A549 (cell line): ENCODE results near the gene CAV2. TPM values are rescaled to one million over a fixed set of nuclear protein-coding genes. Genes with fewer than 3 reads are reported as not detected.
A peak's percentile ranks its signal among the peaks of the same experiment; 100 is the strongest.

Source experiments
- ATAC-seq, 2 experiments: fragments of 200-7000 bp in 1 of 2; fragments of >200 bp in 1 of 2; cut with Nextera tagmentation in 1 of 2; cut with Tn5 transposase in 1 of 2; 3 replicates each; pipeline versions ENCODE4 v1.8.0 to v1.9.1; 2018 to 2020; ENCODE audit warnings: mild to moderate bottlenecking in 1 of 2, moderate library complexity in 1 of 2
- CTCF ChIA-PET: fragments of 300-600 bp; sonication (Branson Sonifier 250); formaldehyde crosslinking; extraction: SDS; loops from one replicate; lab custom pipeline; 2021; ENCODE audit warnings: antibody characterized with exemption, inconsistent platforms; lab: Yijun Ruan, JAX
- POLR2A ChIA-PET: fragments of 350-600 bp; formaldehyde crosslinking; extraction: SDS; loops from one replicate; lab custom pipeline; 2021; ENCODE audit warnings: antibody characterized with exemption, inconsistent platforms; lab: Yijun Ruan, JAX
- DNase-seq, 2 experiments: peaks; one replicate each; pipeline versions ENCODE4 v3.0.0 to v3.0.0-alpha.2; 2011 to 2016; ENCODE audit warnings: low read depth in 1 of 2, low spot score in 1 of 2
- FAIRE-seq: peaks from 2 replicates; lab custom pipeline; 2011; peaks lifted over from hg19 to GRCh38; lab: Jason Lieb, UNC
- H3K27ac ChIP-seq, 2 experiments: fragments of >200 bp; sonication (Bioruptor Twin); formaldehyde crosslinking; 3 replicates each; pipeline ENCODE4 v1.5.1; 2016 to 2017
- H3K4me1 ChIP-seq: fragments of >200 bp; sonication (Bioruptor Twin); formaldehyde crosslinking; 3 replicates; pipeline ENCODE4 v1.6.1; 2016
- H3K4me2 ChIP-seq: fragments of >200 bp; sonication (Bioruptor Twin); formaldehyde crosslinking; 3 replicates; pipeline ENCODE4 v1.6.1; 2016
- H3K4me3 ChIP-seq: fragments of >200 bp; sonication (Bioruptor Twin); formaldehyde crosslinking; 3 replicates; pipeline ENCODE4 v1.5.1; 2016
- H3K9me3 ChIP-seq: fragments of >200 bp; sonication (Bioruptor Twin); formaldehyde crosslinking; 3 replicates; pipeline ENCODE4 v1.6.1; 2016
- CBX8 ChIP-seq: fragments of 200-600 bp; sonication (generic); IDR thresholded peaks from 2 replicates; pipeline ENCODE4 v1.6.1; 2016
- CHD4 ChIP-seq: fragments of 200-600 bp; sonication (generic); IDR thresholded peaks from 2 replicates; pipeline ENCODE4 v1.6.1; 2016; ENCODE audit warnings: antibody characterized with exemption, mild to moderate bottlenecking, borderline replicate concordance
- EHF ChIP-seq: fragments of 250-450 bp; sonication (Bioruptor Pico); IDR thresholded peaks from 2 replicates; pipeline ENCODE4 v1.5.0; 2020; ENCODE audit warnings: mild to moderate bottlenecking
- EHMT2 ChIP-seq: fragments of 200-600 bp; sonication (generic); IDR thresholded peaks from 2 replicates; pipeline ENCODE4 v1.6.1; 2016; ENCODE audit warnings: antibody characterized with exemption, low read depth, mild to moderate bottlenecking, moderate library complexity
- HDAC2 ChIP-seq: fragments of 200-600 bp; sonication (generic); IDR thresholded peaks from 2 replicates; pipeline ENCODE4 v1.6.1; 2016
- JUNB ChIP-seq: fragments of >200 bp; sonication (Bioruptor Twin); formaldehyde crosslinking; IDR thresholded peaks from 2 replicates; pipeline ENCODE4 v1.6.1; 2016
- KDM1A ChIP-seq: fragments of 200-600 bp; sonication (generic); IDR thresholded peaks from 2 replicates; pipeline ENCODE4 v1.6.1; 2016; ENCODE audit warnings: low read depth, mild to moderate bottlenecking
- NR3C1 ChIP-seq: fragments of >200 bp; sonication (Bioruptor Twin); formaldehyde crosslinking; IDR thresholded peaks from 3 replicates; pipeline ENCODE4 v1.6.1; 2017
- PHF8 ChIP-seq: fragments of 200-600 bp; sonication (generic); IDR thresholded peaks from 2 replicates; pipeline ENCODE4 v1.6.1; 2016; ENCODE audit warnings: low read depth, mild to moderate bottlenecking, antibody characterized with exemption, moderate library complexity, borderline replicate concordance
- POLR2AphosphoS2 ChIP-seq: conservative IDR thresholded peaks from 2 replicates; pipeline ENCODE4 v1.6.1; 2012; ENCODE audit warnings: low read length, improper control_type of control experiment, inconsistent platforms
- RAD21 ChIP-seq, 2 experiments: fragments of >200 bp in 1 of 2; sonication (Bioruptor Twin) in 1 of 2; formaldehyde crosslinking in 1 of 2; IDR thresholded peaks in 1 of 2; conservative IDR thresholded peaks in 1 of 2; 2 replicates in 1 of 2; 3 replicates in 1 of 2; pipeline ENCODE4 v1.6.1; 2012 to 2018; ENCODE audit warnings: inconsistent platforms in 1 of 2
- RFX5 ChIP-seq: fragments of 450-650 bp; IDR thresholded peaks from 2 replicates; pipeline ENCODE4 v1.7.1; 2014; ENCODE audit warnings: antibody characterized with exemption, mild to moderate bottlenecking, moderate library complexity
- TP53 ChIP-seq: fragments of 250-450 bp; sonication (Bioruptor Pico); IDR thresholded peaks from 2 replicates; pipeline ENCODE4 v1.5.0; 2021; ENCODE audit warnings: mild to moderate bottlenecking, moderate library complexity
- ZNF302 ChIP-seq: fragments of 250-450 bp; sonication (Bioruptor Pico); IDR thresholded peaks from 2 replicates; pipeline ENCODE4 v1.9.0; 2021; ENCODE audit warnings: inconsistent platforms, mild to moderate bottlenecking, moderate library complexity
- ZSCAN20 ChIP-seq: fragments of 250-450 bp; sonication (Bioruptor Pico); IDR thresholded peaks from 2 replicates; pipeline ENCODE4 v1.8.0; 2022; ENCODE audit warnings: mild to moderate bottlenecking, moderate library complexity
- WGBS: methylation state at CpG from one replicate; pipeline ENCODE4 v1.1.6; 2017; ENCODE audit errors: missing lambda C conversion rate; 5-methylcytosine and 5-hydroxymethylcytosine counted together
- polyA plus RNA-seq, 4 experiments: library from polyadenylated mRNA; depleted of rRNA in 3 of 4; stranded (reverse); fragments of >200 nt; fragmentation: RNase III in 1 of 4; extraction: RNeasy Plus Mini Kit Qiagen cat#74134 plus additional on column Dnase treatment in 1 of 4; gene quantifications; 2 replicates in 3 of 4; 3 replicates in 1 of 4; pipeline ENCODE4 v1.2.3, GENCODE V29; 2011 to 2017
- TF ChIP-seq, protein P1 (sequence below): IDR thresholded peaks from 2 replicates; pipeline ENCODE4 v1.6.1; 2012; ENCODE audit warnings: low read depth, borderline replicate concordance
- TF ChIP-seq, protein P2 (sequence below): fragments of >200 bp; sonication (Bioruptor Twin); formaldehyde crosslinking; IDR thresholded peaks from 3 replicates; pipeline ENCODE4 v1.6.1; 2016
- TF ChIP-seq, protein P3 (sequence below): fragments of 150-350 bp; IDR thresholded peaks from 2 replicates; pipeline ENCODE4 v1.6.1; 2014; ENCODE audit warnings: low read depth, mild to moderate bottlenecking, low read length
- TF ChIP-seq, protein P4 (sequence below): fragments of 250-450 bp; sonication (Bioruptor Pico); IDR thresholded peaks from 2 replicates; pipeline ENCODE4 v1.5.0; 2020; ENCODE audit warnings: low read depth, mild to moderate bottlenecking, moderate library complexity

Gene CAV2
- polyA plus RNA-seq, 2 of the 4 experiments (the other 2 are of a cell fraction), result 156 to 257 TPM

DNA sequence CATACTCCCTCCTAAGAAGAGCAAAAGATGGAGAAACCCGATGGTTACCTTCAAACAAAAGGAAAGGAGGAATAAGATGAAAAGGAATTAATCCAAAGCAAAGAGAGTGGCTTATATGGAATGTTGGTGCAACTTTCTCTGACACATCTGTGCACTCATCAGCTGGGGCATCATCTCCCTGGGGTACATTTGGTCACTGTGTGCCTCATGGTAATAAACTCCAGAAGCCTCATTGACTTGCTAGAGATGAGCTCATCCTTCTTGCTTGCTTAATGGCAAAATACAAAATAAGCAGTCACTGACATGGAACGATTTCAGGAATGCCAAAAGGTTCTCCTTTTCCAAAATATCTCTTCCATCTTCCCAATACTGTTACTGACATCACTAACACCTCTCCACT is 47.8 kb downstream of the CAV2 start (continued):
- TF ChIP-seq, protein P1, sequence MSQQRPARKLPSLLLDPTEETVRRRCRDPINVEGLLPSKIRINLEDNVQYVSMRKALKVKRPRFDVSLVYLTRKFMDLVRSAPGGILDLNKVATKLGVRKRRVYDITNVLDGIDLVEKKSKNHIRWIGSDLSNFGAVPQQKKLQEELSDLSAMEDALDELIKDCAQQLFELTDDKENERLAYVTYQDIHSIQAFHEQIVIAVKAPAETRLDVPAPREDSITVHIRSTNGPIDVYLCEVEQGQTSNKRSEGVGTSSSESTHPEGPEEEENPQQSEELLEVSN, result no peak

DNA sequence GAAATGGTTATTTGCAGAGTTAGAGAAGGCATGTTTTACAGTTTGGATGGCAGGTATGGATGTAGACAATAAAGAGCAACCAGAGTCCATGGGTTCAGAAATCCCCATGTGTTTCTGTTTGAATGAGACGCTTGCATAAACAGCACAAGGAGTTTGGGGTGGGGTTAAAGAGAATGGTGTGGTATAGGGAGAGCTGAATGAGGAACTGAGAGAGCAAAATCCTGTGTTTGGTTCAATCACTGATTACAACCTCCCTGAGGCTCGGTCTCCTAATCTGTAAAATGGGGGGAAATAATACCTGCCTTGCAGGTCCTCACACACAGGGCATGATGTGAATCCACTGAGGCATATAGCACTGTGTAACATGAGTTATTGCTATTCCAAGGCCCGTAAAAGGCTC is 49.0 kb downstream of the CAV2 start:
- WGBS, result 78% methylated on average over 3 of the region's 3 CpGs
- ChIA-PET POLR2A (no interaction called here), CTCF (interaction anchor here (0.5 to 3.5 kb wide), 2 partner anchors 9 to 22 kb away, joined by 3 to 15 read pairs; no protein-coding TSS in a partner anchor)
- Histone ChIP-seq H3K9me3 (no peaks in the 10 kb centered on the region), H3K4me2 (no peak overlapping the region), H3K4me1 (peaks cover 23% of the 10 kb centered on the region), H3K27ac (no peak overlapping the region), H3K4me3 (no peak overlapping the region)
- ATAC-seq, result peak in 1 of 2 experiments; percentile 8; a peak in 3 of 6 replicates
- FAIRE-seq, result no peak
- DNase-seq, result no peak
- TF ChIP-seq CHD4, result no peak
- TF ChIP-seq, protein P2, sequence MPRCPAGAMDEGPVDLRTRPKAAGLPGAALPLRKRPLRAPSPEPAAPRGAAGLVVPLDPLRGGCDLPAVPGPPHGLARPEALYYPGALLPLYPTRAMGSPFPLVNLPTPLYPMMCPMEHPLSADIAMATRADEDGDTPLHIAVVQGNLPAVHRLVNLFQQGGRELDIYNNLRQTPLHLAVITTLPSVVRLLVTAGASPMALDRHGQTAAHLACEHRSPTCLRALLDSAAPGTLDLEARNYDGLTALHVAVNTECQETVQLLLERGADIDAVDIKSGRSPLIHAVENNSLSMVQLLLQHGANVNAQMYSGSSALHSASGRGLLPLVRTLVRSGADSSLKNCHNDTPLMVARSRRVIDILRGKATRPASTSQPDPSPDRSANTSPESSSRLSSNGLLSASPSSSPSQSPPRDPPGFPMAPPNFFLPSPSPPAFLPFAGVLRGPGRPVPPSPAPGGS, result no peak
- TF ChIP-seq ZNF302 (CRISPR knock-in tag), result no peak
- TF ChIP-seq NR3C1, result no peak
- TF ChIP-seq POLR2AphosphoS2, result no peak
- TF ChIP-seq, protein P3, sequence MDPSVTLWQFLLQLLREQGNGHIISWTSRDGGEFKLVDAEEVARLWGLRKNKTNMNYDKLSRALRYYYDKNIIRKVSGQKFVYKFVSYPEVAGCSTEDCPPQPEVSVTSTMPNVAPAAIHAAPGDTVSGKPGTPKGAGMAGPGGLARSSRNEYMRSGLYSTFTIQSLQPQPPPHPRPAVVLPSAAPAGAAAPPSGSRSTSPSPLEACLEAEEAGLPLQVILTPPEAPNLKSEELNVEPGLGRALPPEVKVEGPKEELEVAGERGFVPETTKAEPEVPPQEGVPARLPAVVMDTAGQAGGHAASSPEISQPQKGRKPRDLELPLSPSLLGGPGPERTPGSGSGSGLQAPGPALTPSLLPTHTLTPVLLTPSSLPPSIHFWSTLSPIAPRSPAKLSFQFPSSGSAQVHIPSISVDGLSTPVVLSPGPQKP, result no peak
- no peak for TF ChIP-seq CBX8
- TF ChIP-seq JUNB, result no peak
- TF ChIP-seq EHF (CRISPR knock-in tag), result no peak

DNA sequence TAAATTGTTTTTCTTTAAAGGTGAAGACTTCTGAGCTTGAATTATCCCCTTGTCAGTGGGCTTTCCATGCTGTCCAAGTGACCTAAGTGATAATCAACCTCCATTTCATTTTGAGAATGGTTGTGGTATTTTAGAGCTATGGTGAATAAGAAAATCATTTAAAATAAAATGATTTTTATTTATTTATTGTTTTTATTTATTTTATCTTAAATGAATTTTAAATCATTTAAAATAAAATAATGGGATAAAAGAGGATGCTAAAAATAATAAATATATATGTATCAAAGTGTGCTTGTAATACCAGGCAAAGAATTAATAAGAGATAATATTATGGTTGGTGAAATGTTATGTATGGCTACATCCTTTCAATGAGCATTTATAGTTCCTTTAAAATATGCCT is 49.8 kb downstream of the CAV2 start:
- no peak overlapping the region for H3K27ac ChIP-seq
- TF ChIP-seq, protein P4, sequence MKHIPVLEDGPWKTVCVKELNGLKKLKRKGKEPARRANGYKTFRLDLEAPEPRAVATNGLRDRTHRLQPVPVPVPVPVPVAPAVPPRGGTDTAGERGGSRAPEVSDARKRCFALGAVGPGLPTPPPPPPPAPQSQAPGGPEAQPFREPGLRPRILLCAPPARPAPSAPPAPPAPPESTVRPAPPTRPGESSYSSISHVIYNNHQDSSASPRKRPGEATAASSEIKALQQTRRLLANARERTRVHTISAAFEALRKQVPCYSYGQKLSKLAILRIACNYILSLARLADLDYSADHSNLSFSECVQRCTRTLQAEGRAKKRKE (CRISPR knock-in tag), result no peak
- TF ChIP-seq RAD21 (conservative IDR thresholded peaks at IDR 0.05 in 1 of 2, IDR thresholded peaks at IDR 0.05 in 1 of 2), result no peak

DNA sequence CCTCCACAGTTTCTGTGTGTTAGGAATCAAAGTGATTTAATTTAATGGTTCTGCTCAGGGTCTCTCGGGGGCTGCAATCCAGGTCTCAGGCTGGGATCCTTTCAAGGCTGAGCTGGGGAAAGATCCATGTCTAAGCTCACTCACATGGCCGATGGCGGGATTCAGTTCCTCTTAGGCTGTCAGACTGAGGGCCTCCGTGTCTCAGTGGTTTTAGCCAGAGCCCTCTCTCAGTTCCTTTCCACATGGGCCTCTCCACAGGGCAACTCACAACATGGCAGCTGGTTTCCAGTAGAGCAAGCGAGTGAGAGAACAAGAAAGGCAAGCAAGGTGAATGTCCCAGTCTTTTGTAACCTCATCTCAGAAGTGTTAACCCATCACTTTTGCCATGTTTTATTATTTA is 52.2 kb downstream of the CAV2 start:
- ChIA-PET POLR2A (no interaction called here), CTCF (interaction anchor here (0.8 to 3.1 kb wide), 4 partner anchors 9 to 379 kb away, joined by 3 to 16 read pairs (median 3); partner anchors contain the start of gene MET)
- H3K27ac ChIP-seq, result no peak overlapping the region
- DNase-seq (no peak), FAIRE-seq (no peak)
- H3K4me1 ChIP-seq, result peaks cover 43% of the 10 kb centered on the region
- no peak overlapping the region for H3K4me2 ChIP-seq
- TF ChIP-seq ZSCAN20 (CRISPR knock-in tag), result no peak
- no peak for TF ChIP-seq EHMT2
- TF ChIP-seq NR3C1, result no peak
- no peak for TF ChIP-seq TP53 (CRISPR knock-in tag)
- TF ChIP-seq KDM1A, result no peak
- TF ChIP-seq CHD4, result no peak
- TF ChIP-seq, protein P2, result no peak
- TF ChIP-seq HDAC2, result no peak
- no peak for TF ChIP-seq PHF8
- TF ChIP-seq RFX5, result no peak
- TF ChIP-seq, all 56 proteins: peak for 0
- 88% methylated on average over 5 of the region's 5 CpGs for WGBS
- Histone ChIP-seq H3K4me3 (no peak overlapping the region), H3K9me3 (no peaks in the 10 kb centered on the region)
- ATAC-seq, result no peak

More for the DNA sequence above, 49.8 kb downstream of the CAV2 start:
- Histone ChIP-seq H3K9me3 (no peaks in the 10 kb centered on the region), H3K4me3 (no peak overlapping the region), H3K4me2 (no peak overlapping the region), H3K4me1 (peaks cover 26% of the 10 kb centered on the region)
- DNase-seq, result no peak
- POLR2A ChIA-PET, result no interaction called here
- CTCF ChIA-PET, result no interaction called here
- no peak for ATAC-seq
- no peak for FAIRE-seq
